HG02623 (cell line): Measurements from ENCODE around the gene LRRC15.

Experiments
- ATAC-seq: cut with Tn5 transposase; IDR thresholded peaks from one replicate; pipeline ENCODE4 v1.9.1; 2021; ENCODE audit warnings: moderate library complexity; ENCODE audit not compliant: unreplicated experiment

The LRRC15 gene

DNA sequence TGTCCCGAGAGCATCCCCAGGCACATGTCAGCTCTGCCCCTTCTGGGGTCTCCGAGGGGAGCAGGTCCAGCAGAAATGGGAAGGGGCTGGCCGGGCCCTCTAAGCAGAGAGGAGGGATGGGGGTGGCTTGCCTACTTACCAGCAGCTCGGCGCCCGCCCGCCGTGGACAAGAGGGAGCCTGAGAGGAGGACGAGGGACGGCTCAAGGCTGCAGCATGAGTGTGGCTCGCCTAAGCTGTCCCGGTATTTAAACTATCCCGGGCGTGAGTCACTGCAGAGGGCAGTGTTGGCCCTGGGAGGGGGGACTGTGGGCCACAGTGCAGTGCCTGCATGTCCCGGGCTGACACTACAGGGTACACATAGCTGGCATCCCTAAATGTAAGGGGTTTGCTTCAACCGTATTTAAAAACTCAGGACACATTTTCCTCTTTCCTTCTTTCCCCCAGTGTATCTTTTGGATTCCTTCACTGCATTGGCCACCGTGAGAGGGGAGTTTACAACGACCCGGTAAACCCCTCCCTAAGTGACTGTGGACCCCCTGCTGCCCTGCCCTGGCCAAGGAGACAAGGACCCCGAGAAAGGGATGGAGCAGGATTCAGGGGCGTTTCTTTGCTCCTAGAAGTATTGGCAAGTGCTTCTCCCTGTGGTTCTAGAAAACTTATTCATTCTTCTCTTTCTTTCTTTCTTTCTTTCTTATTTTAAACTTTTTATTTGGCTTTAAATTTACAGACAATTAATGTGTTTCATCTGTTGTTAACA lies at the start of gene LRRC15:
Gene LRRC15, minus strand, starts transcription at position 222 of the 758 bp plus-strand sequence. CDS start 8,700 bp downstream, outside the sequence.
- ATAC-seq: no peak

DNA sequence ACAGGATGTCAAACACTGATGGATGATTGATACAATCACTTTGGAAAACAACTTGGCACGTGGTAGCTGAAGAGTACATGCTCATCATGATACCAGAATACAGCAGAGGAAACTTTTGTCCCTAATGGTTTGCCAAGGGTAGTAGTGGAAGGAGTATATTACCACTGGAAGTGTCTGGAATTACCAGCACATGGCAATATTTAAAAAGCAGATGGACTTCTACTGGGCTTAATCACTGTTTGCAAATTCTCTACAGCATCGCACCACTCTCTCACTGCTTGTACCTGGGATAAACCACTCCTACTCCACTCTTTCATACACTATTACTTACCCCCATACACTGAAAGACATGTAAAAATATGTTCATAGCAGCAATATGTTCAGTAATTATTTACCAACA lies 49.1 kb upstream of the LRRC15 start:
- ATAC-seq: no peak

DNA sequence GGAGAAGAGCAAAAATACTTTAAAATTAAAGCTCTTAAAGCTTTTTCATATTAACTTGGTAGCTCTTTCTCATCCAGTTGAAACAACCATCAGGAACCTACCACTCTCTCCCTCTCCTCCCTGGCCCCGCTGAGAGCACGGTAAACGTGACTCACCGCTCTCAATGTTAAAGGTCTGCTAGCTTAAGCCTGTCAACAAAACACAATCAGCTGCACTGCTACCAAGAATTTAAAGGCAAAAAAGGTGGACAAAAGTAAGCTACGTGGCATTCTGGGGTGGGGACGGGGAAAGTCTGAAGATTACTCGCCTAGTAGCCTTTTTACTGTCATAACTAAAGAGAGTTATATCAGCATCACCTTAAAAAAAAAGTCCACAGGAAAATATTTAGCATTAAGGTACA lies 37.9 kb upstream of the LRRC15 start:
- no peak for ATAC-seq

DNA sequence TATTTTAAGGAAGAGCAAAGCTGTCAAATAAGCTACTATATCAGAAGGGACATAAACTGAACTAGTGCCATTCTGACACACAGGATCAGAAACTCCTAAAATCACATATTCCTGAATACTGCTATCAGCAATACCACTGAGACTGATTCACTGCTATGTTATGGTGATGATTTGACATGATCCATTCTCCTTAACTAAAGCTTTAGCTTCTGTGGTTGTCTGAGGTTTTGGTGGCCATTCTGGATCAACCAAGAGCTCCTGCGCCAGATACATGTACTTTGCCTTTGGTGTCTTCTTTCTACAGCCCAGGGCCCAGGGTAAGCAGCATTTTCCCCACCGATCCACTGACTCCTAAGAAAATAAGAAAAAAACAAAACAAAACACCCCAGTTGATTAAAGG lies 36.2 kb upstream of the LRRC15 start:
- no peak for ATAC-seq

DNA sequence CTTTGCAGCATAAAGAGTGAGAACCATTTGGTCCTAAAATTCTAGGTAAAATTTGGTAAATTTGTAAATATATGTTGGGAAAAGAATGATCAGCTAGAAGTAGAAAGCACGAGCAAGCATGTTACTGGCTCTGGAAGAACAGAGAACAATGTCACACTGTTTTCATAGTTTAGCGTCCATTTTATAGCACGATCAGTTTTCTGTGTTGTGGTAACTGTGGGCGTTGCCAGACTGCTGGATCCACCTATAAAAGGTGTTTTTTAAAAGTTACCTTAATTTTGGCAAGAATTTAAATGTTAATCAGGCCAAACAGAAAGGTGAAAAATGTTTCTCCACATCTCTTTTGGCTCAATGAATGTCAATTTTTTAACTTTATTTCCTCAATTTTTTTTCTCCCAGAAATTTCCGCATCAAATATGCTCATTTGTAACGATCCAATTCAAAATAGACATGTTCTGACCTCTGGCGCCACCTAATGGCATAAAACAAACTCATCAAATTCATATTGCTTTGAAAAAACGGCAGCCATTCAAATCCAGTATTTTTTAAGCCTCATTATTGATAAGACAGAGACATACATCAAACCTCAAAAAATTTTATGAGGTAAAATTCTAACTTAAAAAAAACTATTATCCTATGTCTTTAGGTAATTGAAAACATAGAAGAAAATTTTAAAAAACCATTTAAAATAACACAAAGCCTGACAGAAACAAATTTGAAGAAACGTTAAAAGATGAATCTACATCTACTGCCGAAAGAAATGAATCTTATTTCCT lies 35.0 kb upstream of the LRRC15 start:
- ATAC-seq: no peak

DNA sequence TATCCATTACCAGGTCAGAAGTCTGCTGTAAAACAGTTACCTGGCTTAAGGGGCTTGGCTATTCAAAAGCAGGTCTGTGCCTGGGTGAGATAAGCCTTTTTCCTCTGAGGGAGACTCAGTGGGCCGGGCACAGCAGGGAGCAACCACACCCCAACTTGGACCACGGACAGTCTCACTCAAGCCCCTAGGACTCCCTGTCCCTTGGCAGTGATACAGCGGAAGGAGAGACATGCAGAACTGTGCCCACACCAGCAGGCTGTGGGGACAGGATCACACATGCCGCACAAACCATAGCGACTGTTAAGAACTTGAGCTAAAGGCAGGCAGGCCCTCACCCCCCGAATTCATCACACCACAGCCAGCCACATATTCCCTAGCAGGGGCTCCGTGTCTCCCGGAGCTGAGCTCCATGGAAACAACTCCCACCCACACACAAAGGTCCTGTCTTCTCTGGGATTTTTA lies 32.4 kb upstream of the LRRC15 start:
- ATAC-seq: no peak

DNA sequence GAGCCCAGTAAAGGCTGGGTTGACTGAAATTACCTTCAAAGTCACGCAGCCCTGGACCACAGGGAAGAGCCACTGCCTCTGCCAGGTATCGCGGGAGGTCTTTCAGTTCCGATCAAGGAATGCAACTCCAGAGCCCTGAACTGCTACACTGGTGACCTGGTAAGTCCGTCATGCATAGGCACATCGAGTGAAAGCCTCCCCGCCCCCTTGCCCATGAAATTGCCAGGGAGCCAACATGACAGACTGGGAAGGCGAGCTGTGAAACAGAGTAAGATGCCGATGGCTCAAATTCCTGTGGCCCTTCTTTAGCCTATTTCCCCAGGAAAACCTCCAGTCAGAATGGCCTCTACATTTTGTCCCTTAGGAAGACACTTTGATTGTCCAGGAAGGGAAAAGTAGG lies 31.8 kb upstream of the LRRC15 start:
- no peak for ATAC-seq

DNA sequence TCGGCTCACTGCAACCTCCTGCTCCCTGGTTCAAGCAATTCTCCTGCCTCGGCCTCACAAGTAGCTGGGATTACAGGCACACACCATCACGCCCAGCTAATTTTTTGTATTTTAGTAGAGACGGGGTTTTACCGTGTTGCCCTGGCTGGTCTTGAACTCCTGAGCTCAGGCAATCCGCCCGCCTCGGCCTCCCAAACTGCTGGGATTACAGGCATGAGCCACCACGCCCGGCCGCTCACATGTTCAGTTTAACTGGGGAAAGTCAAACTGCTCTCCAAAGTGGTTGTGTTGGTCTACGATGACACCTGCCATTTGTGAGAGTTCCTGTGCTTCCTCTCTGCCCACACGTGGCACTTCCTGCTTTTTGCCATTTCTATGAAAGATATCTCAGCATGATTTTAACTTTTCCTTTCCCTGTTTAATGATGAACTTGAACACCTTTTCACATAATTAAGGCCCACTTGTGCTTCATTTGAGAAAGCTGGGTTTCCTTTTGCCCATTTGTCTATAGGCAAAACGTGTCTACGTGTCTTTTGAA lies 30.4 kb upstream of the LRRC15 start:
- no peak for ATAC-seq

DNA sequence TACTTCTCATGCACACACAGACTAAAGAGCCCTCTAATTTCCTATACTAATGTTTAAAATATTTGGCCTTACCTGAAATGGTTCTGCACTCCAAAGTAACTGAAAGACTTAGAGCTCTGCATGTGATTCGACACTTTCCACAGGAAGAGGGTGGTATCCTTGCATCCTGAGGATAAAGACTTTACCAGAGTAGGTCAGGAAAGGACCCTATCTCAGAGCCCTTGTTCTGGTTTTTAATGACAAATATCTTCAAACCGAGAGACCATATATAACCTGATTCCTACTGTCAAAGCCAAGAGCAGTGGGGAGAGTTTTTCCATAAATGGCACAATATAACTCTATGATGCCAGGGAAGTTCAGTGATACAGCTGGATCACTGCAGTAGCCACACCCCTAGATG lies 29.6 kb upstream of the LRRC15 start, which contains the start of gene GP5:
Gene GP5, minus strand, starts transcription at position 101 of the 400 bp plus-strand sequence. CDS start 984 bp downstream, outside the sequence.
- ATAC-seq: no peak

DNA sequence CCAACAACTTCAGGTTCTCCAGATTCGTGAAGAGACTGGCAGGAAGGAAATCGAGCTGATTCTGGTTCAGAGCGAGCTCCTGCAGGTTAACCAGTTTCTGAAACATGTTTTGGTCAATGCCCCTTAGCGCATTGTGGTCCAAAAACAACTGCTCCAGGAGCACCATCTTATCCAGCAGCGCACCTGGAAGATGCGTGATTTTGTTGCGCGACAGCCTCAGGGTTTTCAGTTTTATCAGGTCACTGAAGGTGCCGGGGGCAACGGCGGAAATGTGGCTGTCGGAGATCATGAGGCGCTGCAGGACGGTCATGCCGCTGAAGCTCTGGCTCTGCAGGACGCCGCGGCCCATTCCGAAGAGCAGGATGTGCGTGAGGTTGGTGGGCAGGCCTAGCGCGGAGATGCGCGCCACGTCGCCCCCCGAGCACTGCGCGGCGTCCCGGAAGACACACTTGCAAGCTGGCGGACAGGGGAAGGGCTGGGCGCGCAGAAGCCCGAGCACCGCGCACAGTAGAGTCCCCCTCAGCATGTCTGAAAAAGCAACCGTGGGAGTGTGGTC lies 28.3 kb upstream of the LRRC15 start:
- ATAC-seq: no peak

DNA sequence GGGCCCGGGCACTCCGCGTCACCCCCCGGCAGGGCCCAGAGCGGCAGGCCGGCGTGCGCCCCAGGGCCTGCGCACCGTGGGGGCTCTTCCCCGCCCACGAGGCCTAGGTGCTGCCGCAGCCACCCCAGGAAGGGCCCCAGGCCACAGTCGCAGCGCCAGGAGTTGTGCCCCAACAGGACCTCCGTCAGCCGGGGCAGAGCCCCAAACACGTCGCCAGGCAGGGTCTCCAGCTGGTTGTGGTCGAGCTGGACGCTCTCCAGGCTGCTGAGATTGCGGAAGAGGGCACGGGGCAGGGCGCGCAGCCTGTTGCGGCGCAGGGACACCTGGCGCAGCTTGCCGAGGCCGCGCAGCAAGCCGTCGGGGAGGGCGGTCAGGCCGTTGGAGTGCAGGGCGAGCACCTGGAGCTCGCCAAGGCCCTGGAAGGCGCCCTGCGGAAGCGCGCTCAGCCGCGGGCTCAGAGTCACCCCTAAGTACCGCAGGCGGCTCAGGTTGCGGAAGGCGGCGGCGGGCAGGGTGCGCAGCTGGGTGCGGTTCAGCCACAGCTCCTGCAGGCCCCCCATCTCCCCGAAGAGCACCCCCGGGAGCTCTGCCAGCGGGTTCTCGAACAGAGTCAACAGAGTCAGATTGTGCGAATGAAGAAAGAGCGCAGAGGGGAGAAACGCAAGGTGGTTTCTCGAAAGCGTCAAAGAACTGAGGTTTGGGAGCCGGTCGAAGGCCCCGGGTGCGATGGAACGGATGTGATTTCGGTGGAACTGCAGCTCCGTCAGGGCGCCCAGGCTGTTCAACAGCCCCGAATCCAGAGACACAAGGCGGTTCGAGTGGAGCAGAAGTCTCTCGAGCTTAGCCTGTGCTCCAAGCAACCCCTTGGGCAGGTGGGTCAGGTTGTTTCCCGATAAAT lies 27.6 kb upstream of the LRRC15 start:
- no peak for ATAC-seq

DNA sequence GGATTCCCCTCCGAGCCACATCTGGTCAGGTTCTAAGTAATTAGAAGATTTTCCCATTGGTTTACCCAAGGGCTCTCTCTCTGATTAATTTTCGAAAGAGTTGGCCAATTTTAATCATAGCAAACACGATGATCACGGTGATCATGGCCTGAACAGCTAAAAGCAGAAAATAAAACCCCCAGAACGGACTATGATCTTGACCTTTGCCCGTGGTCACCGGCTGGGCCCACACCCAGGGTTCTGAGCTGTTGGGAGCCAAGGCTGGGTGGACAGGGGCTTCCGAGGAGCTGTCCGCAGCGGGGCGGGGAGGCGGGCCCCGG lies 27.0 kb upstream of the LRRC15 start:
- no peak for ATAC-seq

DNA sequence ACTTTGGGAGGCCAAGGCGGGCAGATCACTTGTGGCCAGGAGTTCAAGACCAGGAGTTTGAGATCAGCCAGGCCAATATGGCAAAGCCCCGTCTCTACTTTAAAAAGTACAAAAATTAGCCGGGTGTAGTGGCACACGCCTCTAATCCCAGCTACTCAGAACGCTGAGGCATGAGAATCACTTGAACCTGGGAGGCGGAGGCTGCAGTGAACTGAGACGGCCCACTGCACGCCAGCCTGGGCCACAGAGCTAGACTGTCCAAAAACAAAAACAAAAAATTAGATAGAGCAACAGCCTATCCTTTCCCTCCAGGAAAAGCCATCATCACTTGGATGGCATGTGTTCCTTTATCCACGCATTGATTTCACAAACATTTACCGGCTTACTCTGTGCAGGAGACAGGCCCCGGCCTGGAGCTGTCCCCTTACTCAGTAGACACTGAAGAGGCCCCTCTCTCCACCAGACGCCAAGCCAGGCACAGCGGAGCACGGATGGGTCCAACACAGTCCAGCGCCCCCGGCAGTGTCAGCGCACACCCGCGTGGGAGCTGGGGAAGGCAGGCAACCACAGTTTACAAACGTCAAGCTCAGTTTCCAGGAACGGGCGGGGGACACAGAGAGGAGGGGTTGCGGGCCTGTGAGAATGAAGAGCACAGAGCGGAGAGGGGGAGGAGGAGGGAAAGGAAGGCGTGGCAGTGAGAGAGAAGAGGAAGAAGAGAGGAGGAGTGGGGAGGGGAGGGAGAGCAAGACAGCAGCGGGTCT lies 26.4 kb upstream of the LRRC15 start:
- ATAC-seq: no peak

DNA sequence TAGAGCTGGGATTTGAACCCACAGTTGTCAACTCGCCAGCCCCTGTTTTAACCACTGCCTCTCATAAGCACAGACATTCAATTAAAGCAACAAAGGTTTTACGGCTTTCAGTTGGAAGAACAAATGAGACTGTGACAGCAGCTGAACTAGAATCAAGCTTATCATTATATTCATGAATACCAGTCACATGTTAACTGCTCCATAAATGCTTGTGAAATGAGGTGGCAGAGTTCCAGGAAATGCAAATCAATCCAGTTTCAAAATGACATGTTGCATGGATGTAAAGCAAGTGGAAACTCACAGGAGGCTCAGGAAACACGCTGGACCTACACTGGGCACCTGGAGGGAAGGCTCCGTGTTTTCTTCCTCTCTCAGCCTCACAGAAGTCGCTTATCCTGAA lies 25.7 kb upstream of the LRRC15 start:
- ATAC-seq: no peak

DNA sequence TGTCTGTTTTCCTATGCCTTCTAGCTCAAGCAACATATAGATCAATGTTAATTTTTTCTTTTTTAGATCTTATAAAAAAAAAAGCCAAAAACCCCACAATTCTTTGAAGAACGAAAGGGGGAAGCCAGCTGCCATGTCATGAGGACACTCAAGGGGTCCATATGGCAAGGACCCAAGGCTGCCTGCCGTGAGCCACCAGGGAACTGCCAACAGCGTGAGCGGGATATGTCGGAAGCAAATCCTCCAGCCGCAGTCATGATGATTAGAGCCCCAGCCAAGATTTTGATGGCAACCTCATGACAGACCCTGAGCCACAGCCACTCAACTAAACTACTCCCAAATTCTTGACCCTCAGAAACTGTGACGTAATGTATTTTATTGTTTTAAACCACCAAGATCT lies 23.0 kb upstream of the LRRC15 start:
- ATAC-seq: no peak

DNA sequence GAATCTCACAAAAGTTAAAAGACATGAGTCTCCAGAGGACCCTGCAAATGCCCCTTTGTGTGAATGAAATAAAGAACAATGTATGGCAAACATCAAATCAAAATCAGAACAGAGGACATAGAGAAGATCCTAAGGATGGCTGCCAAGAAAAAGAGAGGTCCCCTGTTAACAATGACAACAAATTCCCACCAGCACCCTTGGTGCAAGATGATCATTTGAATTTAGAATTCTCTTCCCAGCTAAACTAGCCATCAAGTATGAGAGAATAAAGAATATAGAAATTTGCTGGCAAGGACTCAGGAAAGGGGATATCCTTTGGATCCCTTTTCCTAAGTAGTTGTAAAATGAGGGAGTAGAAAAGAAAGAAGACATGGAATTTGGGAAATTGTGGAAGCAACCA lies 21.3 kb upstream of the LRRC15 start:
- ATAC-seq: no peak

DNA sequence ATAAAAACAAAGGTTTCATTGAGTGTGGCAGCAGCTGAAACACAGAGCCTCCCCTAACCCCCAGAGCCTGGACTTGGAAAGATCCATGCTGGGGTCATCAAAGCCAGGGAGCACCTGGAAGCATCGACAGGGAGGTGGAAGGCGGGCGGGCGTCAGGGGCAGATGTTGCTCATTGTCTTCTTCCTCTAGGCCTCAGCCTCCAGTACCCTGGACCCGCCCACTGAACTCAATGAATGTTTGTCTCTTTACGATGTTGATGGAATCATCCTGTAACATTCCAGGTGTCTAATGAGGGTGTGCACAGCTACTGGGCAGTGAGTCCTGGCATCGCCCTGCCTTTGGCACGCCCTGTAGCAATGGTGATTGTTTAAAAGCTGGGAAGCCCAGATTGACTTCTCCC lies 19.7 kb upstream of the LRRC15 start:
- no peak for ATAC-seq

DNA sequence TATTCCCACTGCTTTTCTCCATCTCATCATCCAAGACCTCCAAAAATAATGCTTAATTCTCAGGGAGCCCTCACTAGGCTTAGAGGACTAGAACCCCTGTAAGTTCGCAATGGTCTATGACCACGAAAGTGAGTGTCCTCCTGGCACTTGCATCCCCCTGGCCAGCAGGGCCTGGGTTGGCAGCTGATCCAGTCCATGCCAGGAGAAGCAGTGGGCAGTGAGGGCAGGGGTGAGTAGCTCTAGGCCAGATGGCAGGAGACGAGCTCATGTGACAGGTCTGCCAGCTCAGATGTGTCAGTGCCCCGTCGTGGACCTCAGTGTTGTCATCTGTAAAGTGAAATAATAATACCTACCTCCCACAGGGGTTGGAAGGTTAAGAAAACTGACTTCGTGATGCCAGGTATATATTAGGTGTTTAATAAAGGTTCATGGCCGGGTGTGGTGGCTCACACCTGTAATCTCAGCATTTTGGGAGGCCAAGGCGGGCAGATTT lies 18.4 kb upstream of the LRRC15 start:
- ATAC-seq: no peak

DNA sequence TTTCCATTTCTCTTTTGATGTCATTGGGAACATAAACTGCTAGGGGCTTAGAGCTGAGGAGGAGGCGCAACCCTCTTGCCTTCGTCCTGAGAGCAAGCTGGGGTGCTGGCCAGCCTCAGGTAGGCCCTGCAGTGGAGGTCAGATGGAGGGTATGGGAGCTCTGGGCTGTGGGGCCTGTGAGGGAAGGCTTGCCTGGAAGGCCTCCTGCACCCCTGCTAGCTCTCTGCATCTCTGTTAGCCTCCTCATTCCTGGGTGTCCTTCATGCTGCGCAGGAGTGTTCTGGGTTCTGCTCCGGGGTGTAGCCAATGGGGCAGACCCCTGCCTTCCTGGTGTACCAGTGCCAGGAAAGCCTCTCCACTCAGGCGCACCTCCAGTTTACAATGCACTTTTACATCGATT lies 17.7 kb upstream of the LRRC15 start:
- no peak for ATAC-seq

DNA sequence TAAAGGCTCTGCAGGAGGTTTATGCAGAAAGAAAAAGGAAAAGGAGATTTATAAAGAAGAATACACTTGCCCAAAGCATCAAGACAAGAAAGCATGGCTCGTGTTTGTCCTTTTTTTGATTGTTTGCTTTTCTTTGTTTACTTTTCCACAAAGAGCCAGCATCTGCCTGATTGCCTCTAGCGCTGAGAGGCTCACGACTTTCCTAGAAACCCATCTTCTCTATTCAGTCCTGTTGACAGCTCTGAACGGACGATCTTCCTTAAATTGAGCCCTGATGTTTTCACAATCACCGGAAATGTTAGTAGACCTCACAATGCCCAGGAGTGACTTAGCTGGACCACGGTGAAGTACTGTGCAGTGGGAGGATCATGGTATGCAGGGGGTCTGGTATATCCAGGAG lies 17.1 kb upstream of the LRRC15 start:
- ATAC-seq: no peak
